ENCODE measurements around the gene LATS2. TPM values are rescaled to one million over a fixed set of nuclear protein-coding genes. Genes with fewer than 3 reads are reported as not detected.

The LATS2 gene
- total and polyA plus RNA-seq, 2 of the 8 experiments (the other 6 are each of a cell fraction or from before 2014, with no cell fraction given): 8.3 to 26.2 TPM

DNA sequence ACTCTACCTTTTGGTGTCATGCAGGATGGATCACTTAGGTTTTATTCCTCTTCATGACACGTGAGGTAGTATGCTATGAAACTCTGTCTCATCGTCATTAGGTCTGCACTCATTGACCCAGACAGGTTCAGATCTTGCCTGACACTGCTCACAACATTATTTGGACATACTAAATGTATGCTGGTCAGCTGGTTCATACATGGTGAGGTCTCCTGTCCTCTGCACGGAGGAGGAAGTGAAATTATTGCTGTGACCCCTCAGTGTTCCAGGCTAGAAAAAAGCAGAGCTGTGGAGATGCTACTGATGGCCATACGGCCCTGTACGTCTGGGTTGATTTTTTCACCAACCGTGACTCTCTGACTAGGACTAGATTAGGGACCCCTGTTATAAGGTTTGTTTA, 35.8 kb downstream of the LATS2 start (continued):
- TF ChIP-seq, protein P1, sequence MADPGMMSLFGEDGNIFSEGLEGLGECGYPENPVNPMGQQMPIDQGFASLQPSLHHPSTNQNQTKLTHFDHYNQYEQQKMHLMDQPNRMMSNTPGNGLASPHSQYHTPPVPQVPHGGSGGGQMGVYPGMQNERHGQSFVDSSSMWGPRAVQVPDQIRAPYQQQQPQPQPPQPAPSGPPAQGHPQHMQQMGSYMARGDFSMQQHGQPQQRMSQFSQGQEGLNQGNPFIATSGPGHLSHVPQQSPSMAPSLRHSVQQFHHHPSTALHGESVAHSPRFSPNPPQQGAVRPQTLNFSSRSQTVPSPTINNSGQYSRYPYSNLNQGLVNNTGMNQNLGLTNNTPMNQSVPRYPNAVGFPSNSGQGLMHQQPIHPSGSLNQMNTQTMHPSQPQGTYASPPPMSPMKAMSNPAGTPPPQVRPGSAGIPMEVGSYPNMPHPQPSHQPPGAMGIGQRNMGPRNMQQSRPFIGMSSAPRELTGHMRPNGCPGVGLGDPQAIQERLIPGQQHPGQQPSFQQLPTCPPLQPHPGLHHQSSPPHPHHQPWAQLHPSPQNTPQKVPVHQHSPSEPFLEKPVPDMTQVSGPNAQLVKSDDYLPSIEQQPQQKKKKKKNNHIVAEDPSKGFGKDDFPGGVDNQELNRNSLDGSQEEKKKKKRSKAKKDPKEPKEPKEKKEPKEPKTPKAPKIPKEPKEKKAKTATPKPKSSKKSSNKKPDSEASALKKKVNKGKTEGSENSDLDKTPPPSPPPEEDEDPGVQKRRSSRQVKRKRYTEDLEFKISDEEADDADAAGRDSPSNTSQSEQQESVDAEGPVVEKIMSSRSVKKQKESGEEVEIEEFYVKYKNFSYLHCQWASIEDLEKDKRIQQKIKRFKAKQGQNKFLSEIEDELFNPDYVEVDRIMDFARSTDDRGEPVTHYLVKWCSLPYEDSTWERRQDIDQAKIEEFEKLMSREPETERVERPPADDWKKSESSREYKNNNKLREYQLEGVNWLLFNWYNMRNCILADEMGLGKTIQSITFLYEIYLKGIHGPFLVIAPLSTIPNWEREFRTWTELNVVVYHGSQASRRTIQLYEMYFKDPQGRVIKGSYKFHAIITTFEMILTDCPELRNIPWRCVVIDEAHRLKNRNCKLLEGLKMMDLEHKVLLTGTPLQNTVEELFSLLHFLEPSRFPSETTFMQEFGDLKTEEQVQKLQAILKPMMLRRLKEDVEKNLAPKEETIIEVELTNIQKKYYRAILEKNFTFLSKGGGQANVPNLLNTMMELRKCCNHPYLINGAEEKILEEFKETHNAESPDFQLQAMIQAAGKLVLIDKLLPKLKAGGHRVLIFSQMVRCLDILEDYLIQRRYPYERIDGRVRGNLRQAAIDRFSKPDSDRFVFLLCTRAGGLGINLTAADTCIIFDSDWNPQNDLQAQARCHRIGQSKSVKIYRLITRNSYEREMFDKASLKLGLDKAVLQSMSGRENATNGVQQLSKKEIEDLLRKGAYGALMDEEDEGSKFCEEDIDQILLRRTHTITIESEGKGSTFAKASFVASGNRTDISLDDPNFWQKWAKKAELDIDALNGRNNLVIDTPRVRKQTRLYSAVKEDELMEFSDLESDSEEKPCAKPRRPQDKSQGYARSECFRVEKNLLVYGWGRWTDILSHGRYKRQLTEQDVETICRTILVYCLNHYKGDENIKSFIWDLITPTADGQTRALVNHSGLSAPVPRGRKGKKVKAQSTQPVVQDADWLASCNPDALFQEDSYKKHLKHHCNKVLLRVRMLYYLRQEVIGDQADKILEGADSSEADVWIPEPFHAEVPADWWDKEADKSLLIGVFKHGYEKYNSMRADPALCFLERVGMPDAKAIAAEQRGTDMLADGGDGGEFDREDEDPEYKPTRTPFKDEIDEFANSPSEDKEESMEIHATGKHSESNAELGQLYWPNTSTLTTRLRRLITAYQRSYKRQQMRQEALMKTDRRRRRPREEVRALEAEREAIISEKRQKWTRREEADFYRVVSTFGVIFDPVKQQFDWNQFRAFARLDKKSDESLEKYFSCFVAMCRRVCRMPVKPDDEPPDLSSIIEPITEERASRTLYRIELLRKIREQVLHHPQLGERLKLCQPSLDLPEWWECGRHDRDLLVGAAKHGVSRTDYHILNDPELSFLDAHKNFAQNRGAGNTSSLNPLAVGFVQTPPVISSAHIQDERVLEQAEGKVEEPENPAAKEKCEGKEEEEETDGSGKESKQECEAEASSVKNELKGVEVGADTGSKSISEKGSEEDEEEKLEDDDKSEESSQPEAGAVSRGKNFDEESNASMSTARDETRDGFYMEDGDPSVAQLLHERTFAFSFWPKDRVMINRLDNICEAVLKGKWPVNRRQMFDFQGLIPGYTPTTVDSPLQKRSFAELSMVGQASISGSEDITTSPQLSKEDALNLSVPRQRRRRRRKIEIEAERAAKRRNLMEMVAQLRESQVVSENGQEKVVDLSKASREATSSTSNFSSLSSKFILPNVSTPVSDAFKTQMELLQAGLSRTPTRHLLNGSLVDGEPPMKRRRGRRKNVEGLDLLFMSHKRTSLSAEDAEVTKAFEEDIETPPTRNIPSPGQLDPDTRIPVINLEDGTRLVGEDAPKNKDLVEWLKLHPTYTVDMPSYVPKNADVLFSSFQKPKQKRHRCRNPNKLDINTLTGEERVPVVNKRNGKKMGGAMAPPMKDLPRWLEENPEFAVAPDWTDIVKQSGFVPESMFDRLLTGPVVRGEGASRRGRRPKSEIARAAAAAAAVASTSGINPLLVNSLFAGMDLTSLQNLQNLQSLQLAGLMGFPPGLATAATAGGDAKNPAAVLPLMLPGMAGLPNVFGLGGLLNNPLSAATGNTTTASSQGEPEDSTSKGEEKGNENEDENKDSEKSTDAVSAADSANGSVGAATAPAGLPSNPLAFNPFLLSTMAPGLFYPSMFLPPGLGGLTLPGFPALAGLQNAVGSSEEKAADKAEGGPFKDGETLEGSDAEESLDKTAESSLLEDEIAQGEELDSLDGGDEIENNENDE (IDR thresholded peaks at IDR 0.05; ENCODE audit: insufficient replicate concordance, low read length): no peak
- TF ChIP-seq, protein P2, sequence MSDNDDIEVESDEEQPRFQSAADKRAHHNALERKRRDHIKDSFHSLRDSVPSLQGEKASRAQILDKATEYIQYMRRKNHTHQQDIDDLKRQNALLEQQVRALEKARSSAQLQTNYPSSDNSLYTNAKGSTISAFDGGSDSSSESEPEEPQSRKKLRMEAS (IDR thresholded peaks at IDR 0.05): no peak
- TF ChIP-seq NRF1 (IDR thresholded peaks at IDR 0.05; ENCODE audit: low read depth, low read length) (no peak), SP2 (IDR thresholded peaks at IDR 0.05; ENCODE audit: low read length) (no peak), GTF2F1 (IDR thresholded peaks at IDR 0.05; ENCODE audit: borderline replicate concordance, low read depth, low read length) (no peak)
